Neural crest cell (in vitro differentiated cells): ENCODE measurements around the gene MDN1. TPM values are rescaled to one million over a fixed set of nuclear protein-coding genes. Genes with fewer than 3 reads are reported as not detected.

ENCODE experiments used
- DNase-seq: peaks from one replicate; pipeline ENCODE4 v3.0.0; 2021; ENCODE audit warnings: low read depth, mixed read lengths, low spot score
- H3K27ac Mint-ChIP-seq: one replicate; pipeline ENCODE4 v1.8.0; 2021; ENCODE audit warnings: mild to moderate bottlenecking, mixed read lengths; ENCODE audit not compliant: unreplicated experiment
- H3K27me3 Mint-ChIP-seq: 2 replicates; pipeline ENCODE4 v1.8.0; 2021; ENCODE audit warnings: low read depth, mild to moderate bottlenecking, mixed read lengths
- H3K36me3 Mint-ChIP-seq: 2 replicates; pipeline ENCODE4 v1.8.0; 2021; ENCODE audit warnings: low read depth, mild to moderate bottlenecking, mixed read lengths
- H3K4me1 Mint-ChIP-seq: 2 replicates; pipeline ENCODE4 v1.8.0; 2021; ENCODE audit warnings: mixed read lengths
- H3K4me3 Mint-ChIP-seq: one replicate; pipeline ENCODE4 v1.8.0; 2021; ENCODE audit warnings: mild to moderate bottlenecking, mixed read lengths
- H3K9me3 Mint-ChIP-seq: 2 replicates; pipeline ENCODE4 v1.8.0; 2021; ENCODE audit warnings: mixed read lengths
- total RNA-seq: library from RNA; stranded (reverse); gene quantifications from 2 replicates; pipeline ENCODE4 v1.2.1, GENCODE V29; 2021
- TF ChIP-seq, protein P1 (sequence below): fragments of 200-600 bp; sonication (generic); conservative IDR thresholded peaks from 2 replicates; pipeline ENCODE4 v1.5.0; 2021; ENCODE audit warnings: antibody characterized with exemption, mild to moderate bottlenecking

Gene MDN1
- total RNA-seq, 1 donor from 2014 or later, result 49.0 TPM

DNA sequence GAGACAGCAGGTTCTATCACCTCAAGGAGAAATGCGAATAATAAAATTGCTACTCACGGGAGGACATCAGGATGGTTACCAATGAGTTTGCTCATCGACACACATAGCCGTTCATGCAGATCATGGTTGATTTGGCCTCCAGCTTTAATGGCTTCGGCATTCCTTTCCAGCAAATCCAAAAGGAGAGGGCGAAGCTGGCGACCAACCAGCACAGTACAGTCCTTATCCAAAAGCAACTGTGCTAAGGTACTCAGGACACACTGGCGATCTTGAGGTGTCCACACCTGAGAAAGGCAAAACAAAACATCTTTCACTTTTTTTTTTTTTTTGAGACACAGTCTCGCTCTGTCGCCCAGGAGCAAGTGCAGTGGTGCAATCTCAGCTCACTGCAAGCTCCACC is 16.3 kb downstream of the MDN1 start:
- Mint-ChIP-seq H3K4me3 (no peak overlapping the region), H3K27me3 (no peaks in the 10 kb centered on the region), H3K27ac (no peak overlapping the region), H3K36me3 (peaks cover 3% of the 10 kb centered on the region), H3K4me1 (no peaks in the 10 kb centered on the region), H3K9me3 (no peaks in the 10 kb centered on the region)
- TF ChIP-seq, protein P1, sequence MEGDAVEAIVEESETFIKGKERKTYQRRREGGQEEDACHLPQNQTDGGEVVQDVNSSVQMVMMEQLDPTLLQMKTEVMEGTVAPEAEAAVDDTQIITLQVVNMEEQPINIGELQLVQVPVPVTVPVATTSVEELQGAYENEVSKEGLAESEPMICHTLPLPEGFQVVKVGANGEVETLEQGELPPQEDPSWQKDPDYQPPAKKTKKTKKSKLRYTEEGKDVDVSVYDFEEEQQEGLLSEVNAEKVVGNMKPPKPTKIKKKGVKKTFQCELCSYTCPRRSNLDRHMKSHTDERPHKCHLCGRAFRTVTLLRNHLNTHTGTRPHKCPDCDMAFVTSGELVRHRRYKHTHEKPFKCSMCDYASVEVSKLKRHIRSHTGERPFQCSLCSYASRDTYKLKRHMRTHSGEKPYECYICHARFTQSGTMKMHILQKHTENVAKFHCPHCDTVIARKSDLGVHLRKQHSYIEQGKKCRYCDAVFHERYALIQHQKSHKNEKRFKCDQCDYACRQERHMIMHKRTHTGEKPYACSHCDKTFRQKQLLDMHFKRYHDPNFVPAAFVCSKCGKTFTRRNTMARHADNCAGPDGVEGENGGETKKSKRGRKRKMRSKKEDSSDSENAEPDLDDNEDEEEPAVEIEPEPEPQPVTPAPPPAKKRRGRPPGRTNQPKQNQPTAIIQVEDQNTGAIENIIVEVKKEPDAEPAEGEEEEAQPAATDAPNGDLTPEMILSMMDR, result no peak
- no peak for DNase-seq

DNA sequence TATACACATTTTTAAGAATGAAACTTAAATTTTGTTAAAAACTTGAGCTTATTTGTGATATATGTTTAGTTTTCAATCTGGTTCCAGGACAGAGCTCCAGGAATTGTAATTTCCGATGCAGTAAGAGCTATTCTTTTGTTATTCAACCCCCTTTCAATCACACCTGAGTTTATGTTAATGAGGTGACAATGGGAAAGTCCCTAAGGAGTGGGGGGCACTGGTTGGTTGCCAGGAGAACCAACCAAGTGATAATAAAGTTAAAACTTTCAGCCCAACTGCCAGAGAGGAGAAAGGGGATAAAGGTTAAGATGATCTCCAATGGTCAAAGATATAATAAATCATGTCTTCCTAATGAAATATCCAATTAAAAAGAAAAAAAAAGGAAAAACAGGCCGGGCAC is 19.8 kb downstream of the MDN1 start:
- Mint-ChIP-seq H3K4me1 (no peaks in the 10 kb centered on the region), H3K36me3 (peaks cover 7% of the 10 kb centered on the region), H3K4me3 (no peak overlapping the region), H3K9me3 (no peaks in the 10 kb centered on the region), H3K27me3 (no peaks in the 10 kb centered on the region), H3K27ac (no peak overlapping the region)
- TF ChIP-seq, protein P1, result no peak
- DNase-seq, result no peak

DNA sequence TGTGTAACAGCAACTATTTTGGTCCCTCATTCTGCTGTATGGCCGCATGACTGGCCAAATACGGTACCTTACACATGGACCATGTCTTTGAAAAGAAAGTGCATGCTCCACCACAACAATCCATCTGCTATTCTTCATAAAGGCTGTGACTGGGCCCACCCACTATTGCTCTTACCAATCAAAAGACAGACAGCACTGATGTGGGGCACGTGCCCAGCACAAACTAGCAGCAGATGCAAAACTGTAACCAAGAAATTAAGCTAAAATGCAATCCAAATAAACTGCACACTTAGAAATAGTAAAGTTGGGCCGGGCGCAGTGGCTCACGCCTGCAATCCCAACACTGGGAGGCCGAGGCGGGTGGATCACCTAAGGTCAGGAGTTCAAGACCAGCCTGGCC is 20.5 kb downstream of the MDN1 start:
- Mint-ChIP-seq H3K9me3 (no peaks in the 10 kb centered on the region), H3K27me3 (no peaks in the 10 kb centered on the region), H3K4me1 (no peaks in the 10 kb centered on the region), H3K36me3 (peaks cover 7% of the 10 kb centered on the region), H3K27ac (no peak overlapping the region), H3K4me3 (no peak overlapping the region)
- TF ChIP-seq, protein P1, result no peak
- no peak for DNase-seq

DNA sequence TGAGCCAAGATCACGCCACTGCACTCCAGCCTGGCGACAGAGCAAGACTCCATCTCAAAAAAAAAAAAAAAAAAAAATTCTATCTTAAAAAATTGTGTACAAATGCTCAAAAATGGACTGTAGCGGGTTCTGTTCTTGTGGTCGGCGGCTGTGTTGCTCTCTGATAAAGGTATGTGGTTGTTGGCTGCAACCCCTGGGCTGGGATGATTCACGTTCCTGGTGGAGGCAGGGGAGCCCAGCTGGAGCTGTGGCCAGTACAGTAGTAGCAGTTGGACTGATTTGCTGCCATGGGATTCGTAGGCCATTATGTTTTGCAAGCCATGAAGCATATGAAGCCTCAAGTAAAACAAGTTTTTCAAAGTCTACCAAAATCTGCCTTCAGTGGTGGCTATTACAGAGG is 22.3 kb downstream of the MDN1 start:
- TF ChIP-seq, protein P1, result no peak
- no peaks in the 10 kb centered on the region for H3K9me3 Mint-ChIP-seq
- H3K4me1 Mint-ChIP-seq, result no peaks in the 10 kb centered on the region
- no peak for DNase-seq
- H3K4me3 Mint-ChIP-seq, result no peak overlapping the region
- no peak overlapping the region for H3K27ac Mint-ChIP-seq
- H3K36me3 Mint-ChIP-seq, result peaks cover 10% of the 10 kb centered on the region
- no peaks in the 10 kb centered on the region for H3K27me3 Mint-ChIP-seq

DNA sequence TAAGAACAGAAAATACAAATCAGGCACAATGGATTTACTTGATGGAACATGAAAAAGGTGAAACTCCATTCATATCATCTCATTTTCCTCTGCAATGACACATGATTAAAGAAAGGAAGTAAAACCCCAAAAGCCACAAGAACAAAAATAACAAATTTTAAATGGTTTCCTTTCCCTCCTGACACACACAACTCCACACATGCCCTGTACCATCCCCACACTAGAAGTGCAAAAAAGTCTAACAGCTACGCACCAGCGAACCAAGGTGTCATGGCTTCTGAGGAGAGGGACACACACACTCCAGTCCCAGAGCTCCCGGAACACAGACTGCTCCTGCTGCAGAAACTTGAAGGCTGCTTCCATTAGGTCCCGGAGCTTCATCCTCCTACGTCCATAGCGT is 25.3 kb downstream of the MDN1 start:
- Mint-ChIP-seq H3K4me3 (no peak overlapping the region), H3K27me3 (no peaks in the 10 kb centered on the region), H3K36me3 (peaks cover 7% of the 10 kb centered on the region), H3K9me3 (no peaks in the 10 kb centered on the region), H3K27ac (no peak overlapping the region), H3K4me1 (no peaks in the 10 kb centered on the region)
- TF ChIP-seq, protein P1, result no peak
- no peak for DNase-seq

DNA sequence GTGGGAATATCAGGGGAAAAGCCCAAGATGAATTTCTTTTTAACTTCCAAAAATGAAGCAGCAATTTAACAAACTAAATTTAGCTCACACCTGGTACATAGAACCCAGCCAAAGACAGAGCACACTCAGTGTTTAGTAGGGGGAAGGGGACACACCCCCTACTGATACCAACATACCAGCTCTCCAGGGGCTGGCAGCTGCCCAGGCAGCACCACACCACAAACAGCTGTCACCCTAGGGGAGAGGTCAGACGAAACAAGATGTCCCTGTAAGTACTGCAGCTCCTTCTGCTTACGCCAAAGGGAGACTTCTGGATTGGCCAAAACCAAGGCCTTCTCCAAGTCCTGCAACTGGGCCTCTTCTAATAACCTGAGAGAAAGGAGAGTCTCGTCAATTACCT is 26.0 kb downstream of the MDN1 start:
- Mint-ChIP-seq H3K4me3 (no peak overlapping the region), H3K27ac (no peak overlapping the region), H3K36me3 (peaks cover 7% of the 10 kb centered on the region), H3K4me1 (no peaks in the 10 kb centered on the region), H3K9me3 (no peaks in the 10 kb centered on the region), H3K27me3 (no peaks in the 10 kb centered on the region)
- TF ChIP-seq, protein P1, result no peak
- no peak for DNase-seq
